ENCODE data around the gene FCER2.

The FCER2 gene

GRCh38 chr19:7739801-7740681, 38.1 kb upstream of the FCER2 start:
- Mint-ChIP-seq H3K9me3 (no peaks in the 10 kb centered on the region), H3K27ac (no peak overlapping the region), H3K4me1 (ENCODE audit: low read depth in 2 of 2) (no peaks in the 10 kb centered on the region), H3K36me3 (ENCODE audit: insufficient read depth) (peaks cover 3% of the 10 kb centered on the region), H3K4me3 (no peak overlapping the region), H3K27me3 (peaks cover 42 to 61% of the 10 kb centered on the region in 2 donors)
- no peak for ATAC-seq (replicated peaks)
- no peak for DNase-seq

- H3K27me3 Mint-ChIP-seq, result peaks cover 50 to 69% of the 10 kb centered on the region in 2 donors
- no peaks in the 10 kb centered on the region for H3K4me1 Mint-ChIP-seq (ENCODE audit: low read depth in 2 of 2)
- H3K36me3 Mint-ChIP-seq (ENCODE audit: insufficient read depth), result peaks cover 3% of the 10 kb centered on the region
- ATAC-seq (replicated peaks) (no peak), DNase-seq (no peak)
- H3K9me3 Mint-ChIP-seq, result no peaks in the 10 kb centered on the region
- no peak overlapping the region for H3K4me3 Mint-ChIP-seq
- H3K27ac Mint-ChIP-seq, result no peak overlapping the region
Measured at GRCh38 chr19:7739211-7739755, 37.4 kb upstream of the FCER2 start.

GRCh38 chr19:7738023-7738422, 36.1 kb upstream of the FCER2 start:
- Mint-ChIP-seq H3K36me3 (ENCODE audit: insufficient read depth) (peaks cover 3% of the 10 kb centered on the region), H3K4me3 (no peak overlapping the region), H3K27ac (no peak overlapping the region), H3K4me1 (ENCODE audit: low read depth in 2 of 2) (no peaks in the 10 kb centered on the region), H3K9me3 (no peaks in the 10 kb centered on the region), H3K27me3 (peaks cover 52 to 73% of the 10 kb centered on the region in 2 donors)
- DNase-seq, result no peak
- no peak for ATAC-seq (replicated peaks)

GRCh38 chr19:7737215-7737614, 35.3 kb upstream of the FCER2 start:
- Mint-ChIP-seq H3K4me3 (no peak overlapping the region), H3K36me3 (ENCODE audit: insufficient read depth) (peaks cover 3% of the 10 kb centered on the region), H3K27me3 (peaks cover 55 to 76% of the 10 kb centered on the region in 2 donors), H3K27ac (no peak overlapping the region), H3K4me1 (ENCODE audit: low read depth in 2 of 2) (no peaks in the 10 kb centered on the region), H3K9me3 (no peaks in the 10 kb centered on the region)
- DNase-seq (no peak), ATAC-seq (replicated peaks) (no peak)

- Mint-ChIP-seq H3K4me3 (no peak overlapping the region), H3K36me3 (ENCODE audit: insufficient read depth) (peaks cover 3% of the 10 kb centered on the region), H3K4me1 (ENCODE audit: low read depth in 2 of 2) (no peaks in the 10 kb centered on the region), H3K27ac (no peak overlapping the region), H3K27me3 (peaks cover 56 to 78% of the 10 kb centered on the region in 2 donors), H3K9me3 (no peaks in the 10 kb centered on the region)
- ATAC-seq (replicated peaks) (no peak), DNase-seq (no peak)
Measured at GRCh38 chr19:7736148-7736547, 34.2 kb upstream of the FCER2 start.

GRCh38 chr19:7734220-7735203, 32.6 kb upstream of the FCER2 start:
- peaks cover 56 to 78% of the 10 kb centered on the region in 2 donors for H3K27me3 Mint-ChIP-seq
- no peak for DNase-seq
- H3K27ac Mint-ChIP-seq, result no peak overlapping the region
- H3K9me3 Mint-ChIP-seq, result no peaks in the 10 kb centered on the region
- ATAC-seq (replicated peaks), result no peak
- H3K4me1 Mint-ChIP-seq (ENCODE audit: low read depth in 2 of 2), result peaks cover 2 to 4% of the 10 kb centered on the region in 2 donors
- H3K36me3 Mint-ChIP-seq (ENCODE audit: insufficient read depth), result peaks cover 3% of the 10 kb centered on the region
- no peak overlapping the region for H3K4me3 Mint-ChIP-seq

- peaks cover 61 to 78% of the 10 kb centered on the region in 2 donors for H3K27me3 Mint-ChIP-seq
- no peak overlapping the region for H3K4me3 Mint-ChIP-seq
- DNase-seq, result no peak
- H3K27ac Mint-ChIP-seq, result no peak overlapping the region
- peaks cover 3% of the 10 kb centered on the region for H3K36me3 Mint-ChIP-seq (ENCODE audit: insufficient read depth)
- H3K9me3 Mint-ChIP-seq, result no peaks in the 10 kb centered on the region
- H3K4me1 Mint-ChIP-seq (ENCODE audit: low read depth in 2 of 2), result peaks cover 4 to 6% of the 10 kb centered on the region in 2 donors
- ATAC-seq (replicated peaks), result no peak
Measured at GRCh38 chr19:7733376-7733775, 31.4 kb upstream of the FCER2 start.

- peaks cover 63 to 78% of the 10 kb centered on the region in 2 donors for H3K27me3 Mint-ChIP-seq
- H3K4me1 Mint-ChIP-seq (ENCODE audit: low read depth in 2 of 2), result peaks cover 4 to 6% of the 10 kb centered on the region in 2 donors
- no peaks in the 10 kb centered on the region for H3K9me3 Mint-ChIP-seq
- no peak within 1 kb of the TSS for H3K4me3 Mint-ChIP-seq
- DNase-seq (no peak), ATAC-seq (replicated peaks) (no peak)
- H3K27ac Mint-ChIP-seq, result no peak within 1 kb of the TSS
- peaks cover 3% of the 10 kb centered on the region for H3K36me3 Mint-ChIP-seq (ENCODE audit: insufficient read depth)
Measured at GRCh38 chr19:7732045-7732444, 30.1 kb upstream of the FCER2 start, which contains the start of gene CLEC4G. Gene CLEC4G (minus strand): TSS chr19:7732110. CDS start chr19:7732102, 8 bp downstream.

GRCh38 chr19:7731615-7732014, 29.7 kb upstream of the FCER2 start:
- Mint-ChIP-seq H3K4me3 (no peak overlapping the region), H3K4me1 (ENCODE audit: low read depth in 2 of 2) (peaks cover 4 to 6% of the 10 kb centered on the region in 2 donors), H3K36me3 (ENCODE audit: insufficient read depth) (peaks cover 2% of the 10 kb centered on the region), H3K9me3 (no peaks in the 10 kb centered on the region), H3K27ac (no peak overlapping the region), H3K27me3 (peaks cover 59 to 78% of the 10 kb centered on the region in 2 donors)
- ATAC-seq (replicated peaks), result no peak
- DNase-seq, result no peak

GRCh38 chr19:7731218-7731595, 29.3 kb upstream of the FCER2 start:
- peaks cover 55 to 78% of the 10 kb centered on the region in 2 donors for H3K27me3 Mint-ChIP-seq
- no peaks in the 10 kb centered on the region for H3K36me3 Mint-ChIP-seq (ENCODE audit: insufficient read depth)
- H3K27ac Mint-ChIP-seq, result no peak overlapping the region
- no peak overlapping the region for H3K4me3 Mint-ChIP-seq
- H3K9me3 Mint-ChIP-seq, result no peaks in the 10 kb centered on the region
- DNase-seq, result no peak
- ATAC-seq (replicated peaks), result no peak
- peaks cover 4 to 6% of the 10 kb centered on the region in 2 donors for H3K4me1 Mint-ChIP-seq (ENCODE audit: low read depth in 2 of 2)

- Mint-ChIP-seq H3K36me3 (ENCODE audit: insufficient read depth) (no peaks in the 10 kb centered on the region), H3K4me1 (ENCODE audit: low read depth in 2 of 2) (peaks cover 4 to 6% of the 10 kb centered on the region in 2 donors), H3K27me3 (peaks cover 53 to 74% of the 10 kb centered on the region in 2 donors), H3K27ac (no peak overlapping the region), H3K4me3 (peak overlapping the region in 1 of 2 donors; percentile 60), H3K9me3 (no peaks in the 10 kb centered on the region)
- ATAC-seq (replicated peaks) (no peak), DNase-seq (no peak)
Measured at GRCh38 chr19:7730286-7731217, 28.6 kb upstream of the FCER2 start.

GRCh38 chr19:7729831-7730285, 27.9 kb upstream of the FCER2 start:
- DNase-seq (no peak), ATAC-seq (replicated peaks) (no peak)
- peaks cover 50 to 71% of the 10 kb centered on the region in 2 donors for H3K27me3 Mint-ChIP-seq
- peaks cover 4 to 6% of the 10 kb centered on the region in 2 donors for H3K4me1 Mint-ChIP-seq (ENCODE audit: low read depth in 2 of 2)
- H3K36me3 Mint-ChIP-seq (ENCODE audit: insufficient read depth), result no peaks in the 10 kb centered on the region
- H3K4me3 Mint-ChIP-seq, result peak overlapping the region in 1 of 2 donors; percentile 60
- H3K9me3 Mint-ChIP-seq, result no peaks in the 10 kb centered on the region
- no peak overlapping the region for H3K27ac Mint-ChIP-seq
